Nephron (organoid): ENCODE measurements around the gene CSMD2.

ENCODE experiments used
- H3K27ac Mint-ChIP-seq, 3 experiments: 2 replicates each; pipeline ENCODE4 v1.8.0; 2020; ENCODE audit warnings: mixed read lengths in 3 of 3, mild to moderate bottlenecking in 2 of 3, moderate library complexity in 1 of 3
- H3K27me3 Mint-ChIP-seq: 2 replicates; pipeline ENCODE4 v1.8.0; 2021; ENCODE audit warnings: low read depth, mild to moderate bottlenecking, moderate library complexity, mixed read lengths
- H3K36me3 Mint-ChIP-seq: 2 replicates; pipeline ENCODE4 v1.8.0; 2020; ENCODE audit warnings: low read depth, mixed read lengths
- H3K4me1 Mint-ChIP-seq: 2 replicates; pipeline ENCODE4 v1.8.0; 2020; ENCODE audit warnings: mixed read lengths
- H3K4me3 Mint-ChIP-seq, 3 experiments: 2 replicates each; pipeline ENCODE4 v1.8.0; 2020; ENCODE audit warnings: mild to moderate bottlenecking in 3 of 3, mixed read lengths in 3 of 3, moderate library complexity in 2 of 3
- H3K9me3 Mint-ChIP-seq: 2 replicates; pipeline ENCODE4 v1.8.0; 2020; ENCODE audit warnings: mixed read lengths
- TF ChIP-seq, protein P1 (sequence below), 3 experiments: fragments of 200-600 bp; sonication (generic); IDR thresholded peaks; one replicate each; pipeline ENCODE4 v1.5.0; 2021; ENCODE audit warnings: antibody characterized with exemption in 3 of 3; ENCODE audit not compliant: unreplicated experiment in 3 of 3

CSMD2 gene

DNA sequence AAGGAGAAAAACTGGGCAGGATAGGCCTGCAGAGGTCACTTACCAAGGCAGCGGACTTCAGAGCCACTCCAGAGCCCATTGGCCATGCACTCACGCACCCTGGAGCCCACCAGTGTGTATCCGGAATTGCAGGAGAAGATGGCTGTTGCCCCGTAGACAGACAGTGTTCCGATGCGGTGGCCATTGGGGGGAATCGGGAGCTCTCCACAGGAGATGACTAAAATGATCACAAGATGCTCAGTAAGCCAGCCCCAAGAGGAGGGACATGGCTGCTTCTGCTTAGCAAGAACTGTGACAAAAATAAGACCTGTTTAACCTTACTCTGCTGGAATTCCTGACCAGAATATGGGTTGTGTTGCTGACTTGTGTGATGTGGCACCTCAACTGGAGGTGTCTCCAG is 595.7 kb downstream of the CSMD2 start:
- H3K36me3 Mint-ChIP-seq, result peaks cover 5% of the 10 kb centered on the region
- TF ChIP-seq, protein P1, sequence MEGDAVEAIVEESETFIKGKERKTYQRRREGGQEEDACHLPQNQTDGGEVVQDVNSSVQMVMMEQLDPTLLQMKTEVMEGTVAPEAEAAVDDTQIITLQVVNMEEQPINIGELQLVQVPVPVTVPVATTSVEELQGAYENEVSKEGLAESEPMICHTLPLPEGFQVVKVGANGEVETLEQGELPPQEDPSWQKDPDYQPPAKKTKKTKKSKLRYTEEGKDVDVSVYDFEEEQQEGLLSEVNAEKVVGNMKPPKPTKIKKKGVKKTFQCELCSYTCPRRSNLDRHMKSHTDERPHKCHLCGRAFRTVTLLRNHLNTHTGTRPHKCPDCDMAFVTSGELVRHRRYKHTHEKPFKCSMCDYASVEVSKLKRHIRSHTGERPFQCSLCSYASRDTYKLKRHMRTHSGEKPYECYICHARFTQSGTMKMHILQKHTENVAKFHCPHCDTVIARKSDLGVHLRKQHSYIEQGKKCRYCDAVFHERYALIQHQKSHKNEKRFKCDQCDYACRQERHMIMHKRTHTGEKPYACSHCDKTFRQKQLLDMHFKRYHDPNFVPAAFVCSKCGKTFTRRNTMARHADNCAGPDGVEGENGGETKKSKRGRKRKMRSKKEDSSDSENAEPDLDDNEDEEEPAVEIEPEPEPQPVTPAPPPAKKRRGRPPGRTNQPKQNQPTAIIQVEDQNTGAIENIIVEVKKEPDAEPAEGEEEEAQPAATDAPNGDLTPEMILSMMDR (IDR thresholded peaks at IDR 0.05; ENCODE audit: unreplicated experiment in 3 of 3), result no peak
- no peak overlapping the region for H3K4me3 Mint-ChIP-seq
- H3K27me3 Mint-ChIP-seq, result peaks cover 10% of the 10 kb centered on the region
- no peak overlapping the region for H3K27ac Mint-ChIP-seq
- peaks cover 22% of the 10 kb centered on the region for H3K9me3 Mint-ChIP-seq
- H3K4me1 Mint-ChIP-seq, result no peaks in the 10 kb centered on the region

DNA sequence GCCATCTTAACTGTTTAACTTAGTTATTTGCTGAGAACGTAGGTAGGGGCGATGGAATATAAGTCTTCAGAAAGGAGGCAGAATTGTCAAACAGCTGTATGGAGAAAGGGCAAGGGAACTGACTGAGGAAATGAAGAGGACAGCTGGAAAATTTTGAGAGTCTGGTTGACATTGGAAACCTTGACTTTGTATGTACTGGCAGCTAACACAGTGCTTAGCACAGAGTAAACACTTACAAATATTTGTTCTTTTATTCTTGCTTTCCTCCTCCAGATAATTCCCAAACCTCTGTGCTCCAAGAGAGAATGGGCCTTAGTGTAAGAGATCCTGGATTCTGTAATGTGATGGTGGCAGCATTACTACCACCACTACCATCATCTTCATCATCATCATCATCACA is 601.3 kb downstream of the CSMD2 start:
- Mint-ChIP-seq H3K9me3 (peaks cover 6% of the 10 kb centered on the region), H3K27ac (peak overlapping the region; percentile 19 to 79 (median 23)), H3K4me3 (no peak overlapping the region), H3K27me3 (peaks cover 5% of the 10 kb centered on the region), H3K4me1 (no peaks in the 10 kb centered on the region), H3K36me3 (no peaks in the 10 kb centered on the region)
- TF ChIP-seq, protein P1 (IDR thresholded peaks at IDR 0.05; ENCODE audit: unreplicated experiment in 3 of 3), result no peak

DNA sequence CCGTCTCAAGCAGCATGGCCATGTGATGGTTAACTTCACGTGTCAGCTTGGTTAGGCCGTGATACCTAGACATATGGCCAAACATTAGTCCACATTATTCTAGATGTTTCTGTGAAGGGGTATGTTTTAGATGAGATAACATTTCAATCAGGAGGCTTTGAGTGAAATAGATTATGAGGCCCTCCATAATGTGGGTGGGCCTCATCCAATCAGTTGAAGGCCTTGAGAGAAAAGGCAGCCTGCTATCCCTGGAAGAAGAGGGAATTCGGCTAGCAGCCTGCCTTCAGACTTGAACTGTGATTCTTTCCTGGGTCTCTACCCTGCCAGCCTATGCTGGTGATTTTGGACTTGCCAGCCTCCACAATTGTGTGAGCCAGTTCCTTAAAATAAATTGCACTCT is 602.5 kb downstream of the CSMD2 start:
- Mint-ChIP-seq H3K36me3 (no peaks in the 10 kb centered on the region), H3K4me1 (no peaks in the 10 kb centered on the region), H3K27ac (no peak overlapping the region), H3K4me3 (no peak overlapping the region), H3K27me3 (peaks cover 5% of the 10 kb centered on the region), H3K9me3 (peaks cover 6% of the 10 kb centered on the region)
- TF ChIP-seq, protein P1 (IDR thresholded peaks at IDR 0.05; ENCODE audit: unreplicated experiment in 3 of 3), result no peak

DNA sequence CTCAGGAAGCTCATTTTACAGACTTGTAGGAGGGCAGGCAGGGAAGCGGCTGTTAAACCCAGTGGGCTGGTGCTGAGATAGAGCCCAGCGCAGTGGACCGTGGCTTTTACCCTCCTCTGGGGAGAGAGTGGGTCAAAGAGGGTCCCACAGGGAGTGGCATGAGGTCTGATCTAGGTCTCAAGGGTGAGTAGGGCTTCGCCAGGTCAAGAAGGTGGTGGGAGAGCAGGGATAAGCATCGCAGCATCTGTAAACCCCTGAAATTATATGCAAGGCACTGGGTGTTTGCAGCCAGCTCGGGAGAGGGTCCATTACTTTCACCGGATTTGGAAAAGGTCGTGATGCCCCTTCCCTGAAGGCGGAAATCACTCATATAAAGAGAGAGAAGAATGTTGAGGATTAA is 603.5 kb downstream of the CSMD2 start:
- peaks cover 6% of the 10 kb centered on the region for H3K9me3 Mint-ChIP-seq
- TF ChIP-seq, protein P1 (IDR thresholded peaks at IDR 0.05; ENCODE audit: unreplicated experiment in 3 of 3), result no peak
- no peak overlapping the region for H3K4me3 Mint-ChIP-seq
- H3K4me1 Mint-ChIP-seq, result no peaks in the 10 kb centered on the region
- H3K36me3 Mint-ChIP-seq, result no peaks in the 10 kb centered on the region
- H3K27ac Mint-ChIP-seq, result no peak overlapping the region
- peaks cover 10% of the 10 kb centered on the region for H3K27me3 Mint-ChIP-seq

DNA sequence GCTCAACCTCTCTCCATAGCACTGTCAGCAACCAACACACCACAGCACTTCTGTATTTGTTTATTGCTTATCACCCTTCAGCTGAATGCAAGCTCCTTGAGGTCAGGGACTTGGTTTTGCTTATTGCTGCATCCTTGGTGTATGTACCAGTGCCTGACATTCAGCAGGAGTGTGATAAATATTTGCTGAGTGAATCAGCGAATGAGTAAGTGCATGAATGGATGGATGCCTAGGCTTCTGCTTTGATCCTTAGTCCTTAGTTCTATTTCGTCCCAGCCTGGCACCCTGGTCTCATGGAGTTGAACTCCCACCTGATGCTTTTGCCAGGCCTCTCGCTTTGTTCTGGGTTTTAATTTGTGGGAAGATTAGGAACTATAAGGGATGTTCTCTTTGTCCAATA is 604.4 kb downstream of the CSMD2 start:
- Mint-ChIP-seq H3K9me3 (peaks cover 4% of the 10 kb centered on the region), H3K4me1 (no peaks in the 10 kb centered on the region), H3K27me3 (peaks cover 10% of the 10 kb centered on the region), H3K27ac (no peak overlapping the region), H3K36me3 (no peaks in the 10 kb centered on the region), H3K4me3 (no peak overlapping the region)
- TF ChIP-seq, protein P1 (IDR thresholded peaks at IDR 0.05; ENCODE audit: unreplicated experiment in 3 of 3), result no peak

DNA sequence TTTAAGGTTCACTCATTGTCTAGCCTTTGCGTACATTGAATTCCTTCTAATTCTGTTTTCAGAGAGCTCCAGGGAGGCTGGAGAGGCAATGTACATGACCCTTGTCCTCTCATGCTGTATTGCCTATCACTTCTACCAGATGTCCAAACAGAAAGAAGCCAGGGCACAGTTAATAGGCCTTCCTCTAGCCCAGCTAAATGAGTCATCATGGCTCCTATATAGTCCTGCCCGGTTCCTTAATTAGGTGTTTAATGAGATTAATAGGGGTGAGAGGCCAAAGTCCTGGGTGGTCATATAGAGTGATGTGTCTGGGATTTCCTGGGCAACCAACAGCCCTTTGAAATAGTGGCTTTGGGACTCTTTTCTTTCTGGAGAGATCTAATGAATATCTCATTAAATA is 616.3 kb downstream of the CSMD2 start:
- Mint-ChIP-seq H3K27me3 (peaks cover 13% of the 10 kb centered on the region), H3K36me3 (no peaks in the 10 kb centered on the region), H3K9me3 (peaks cover 28% of the 10 kb centered on the region), H3K4me1 (no peaks in the 10 kb centered on the region), H3K4me3 (no peak overlapping the region), H3K27ac (no peak overlapping the region)
- TF ChIP-seq, protein P1 (IDR thresholded peaks at IDR 0.05; ENCODE audit: unreplicated experiment in 3 of 3), result no peak
